Esophagus squamous epithelium (tissue), 5 donors: Measurements from ENCODE around the gene EIF1. TPM values are rescaled to one million over a fixed set of nuclear protein-coding genes. Genes with fewer than 3 reads are reported as not detected.
A peak's percentile ranks its signal among the peaks of the same experiment; 100 is the strongest.

Experiments used
- DNase-seq: peaks from one replicate; lab custom pipeline; 2025; lab: John Stamatoyannopoulos, UW
- H3K27ac ChIP-seq, 4 donors: fragments of 200-600 bp; sonication (generic); one replicate each; pipeline ENCODE4 v1.5.1; 2016 to 2019; ENCODE audit warnings: mild to moderate bottlenecking in 1 of 4
- H3K27me3 ChIP-seq, 4 donors: fragments of 200-600 bp; sonication (generic); 1 replicate in 3 of 4; 2 replicates in 1 of 4; pipeline versions ENCODE4 v1.5.1 to v1.6.0; 2017 to 2021; ENCODE audit warnings: antibody characterized with exemption in 1 of 4
- H3K36me3 ChIP-seq, 3 donors: fragments of 200-600 bp; sonication (generic); one replicate each; pipeline ENCODE4 v1.5.1; 2016 to 2019
- H3K4me1 ChIP-seq, 3 donors: fragments of 200-600 bp; sonication (generic); one replicate each; pipeline ENCODE4 v1.5.1; 2017 to 2019
- H3K4me3 ChIP-seq, 4 donors: fragments of 200-600 bp; sonication (generic); 1 replicate in 3 of 4; 2 replicates in 1 of 4; pipeline ENCODE4 v1.5.1; 2016 to 2019; ENCODE audit warnings: mild to moderate bottlenecking in 2 of 4, moderate library complexity in 1 of 4
- H3K9me3 ChIP-seq, 3 donors: fragments of 200-600 bp; sonication (generic); one replicate each; pipeline ENCODE4 v1.5.1; 2016 to 2019
- CTCF ChIP-seq, 6 experiments: fragments of 450-650 bp in 4 of 6; fragments of 200-600 bp in 2 of 6; sonication (generic) in 2 of 6; IDR thresholded peaks; one replicate each; pipeline ENCODE4 v1.5.1; 2016 to 2019; ENCODE audit warnings: antibody characterized with exemption in 6 of 6, mild to moderate bottlenecking in 4 of 6, moderate library complexity in 4 of 6
- POLR2A ChIP-seq, 4 donors: fragments of 450-650 bp; IDR thresholded peaks; one replicate each; pipeline ENCODE4 v1.6.1; 2017; ENCODE audit warnings: antibody characterized with exemption in 4 of 4, mild to moderate bottlenecking in 4 of 4, moderate library complexity in 3 of 4
- WGBS, 2 donors: methylation state at CpG; one replicate each; pipeline ENCODE4 v1.1.5; 2018; 5-methylcytosine and 5-hydroxymethylcytosine counted together
- intact Hi-C: fragments of 100-400 bp; cut with DNase I; formaldehyde crosslinking; loops from one replicate; pipeline ENCODE4 v1.15.0; 2022
- total RNA-seq, 4 donors: library from RNA; depleted of rRNA; stranded (reverse); fragments of >200 nt; gene quantifications; one replicate each; pipeline ENCODE4 v1.1.0, GENCODE V29; 2016
- donor health status: DM: yes; HTN: yes; CAD: no.

The EIF1 gene
- total RNA-seq, 4 donors from 2014 or later: 96.5 to 311 (median 223) TPM

DNA sequence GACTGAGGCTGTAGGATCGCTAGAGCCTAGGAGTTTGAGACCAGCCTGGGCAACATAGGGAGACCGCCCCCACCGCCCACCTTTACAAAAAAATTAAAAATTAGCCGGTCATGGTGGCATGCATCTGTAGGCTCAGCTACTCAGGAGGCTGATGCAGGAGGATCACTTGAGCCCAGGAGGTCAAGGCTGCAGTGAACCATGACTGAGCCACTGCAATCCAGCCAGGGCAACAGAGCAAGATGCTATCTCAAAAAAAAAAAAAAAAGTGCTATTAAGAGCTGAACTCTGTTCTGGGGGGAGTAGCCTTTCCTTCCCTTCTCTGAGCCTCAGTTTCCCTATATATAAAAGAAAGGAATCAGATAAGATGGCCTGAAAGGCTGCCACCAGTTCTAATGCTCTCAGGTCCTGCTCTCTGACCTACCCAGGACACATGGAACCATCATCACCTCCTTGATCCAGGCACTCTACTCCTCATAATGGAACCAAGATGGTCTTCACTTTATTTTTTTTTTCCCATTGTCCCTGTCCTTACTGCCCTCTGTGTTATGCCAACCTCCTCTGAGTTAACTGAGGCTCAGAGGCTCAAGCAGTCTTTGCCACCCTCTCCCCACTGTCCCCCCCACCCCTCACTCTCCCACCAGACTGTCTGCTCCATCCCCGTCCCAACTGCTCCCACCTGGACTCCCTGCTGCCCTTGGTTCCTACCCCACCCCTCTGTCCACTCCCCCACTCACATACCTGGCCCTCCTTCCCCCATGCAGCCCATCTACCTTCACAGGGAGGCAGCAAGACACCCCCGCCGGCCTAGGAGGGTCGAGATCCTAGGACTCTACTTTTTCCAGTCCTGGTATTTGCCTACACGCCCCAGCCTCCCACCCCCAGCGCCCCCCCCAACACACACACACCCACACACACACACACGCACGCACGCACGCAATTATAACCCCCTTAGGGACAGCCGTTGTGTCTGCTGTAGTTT is 23.8 kb upstream of the EIF1 start:
- 21 to 48% methylated on average over 8 to 9 of the region's 15 CpGs for WGBS, 2 donors
- Histone ChIP-seq H3K27ac (peak overlapping the region; percentile 93 to 98 (median 97)), H3K4me1 (peaks cover 25 to 91% (median 34%) of the 10 kb centered on the region in 3 donors), H3K27me3 (no peaks in the 10 kb centered on the region), H3K4me3 (peak overlapping the region; percentile 28 to 66 (median 50)), H3K36me3 (no peaks in the 10 kb centered on the region), H3K9me3 (no peaks in the 10 kb centered on the region)
- TF ChIP-seq POLR2A (IDR thresholded peaks at IDR 0.05): no peak
- TF ChIP-seq CTCF (IDR thresholded peaks at IDR 0.05): no peak
- intact Hi-C loops: loop anchor here (5.0 to 10.0 kb wide), 2 partner anchors 118 to 860 kb away; no protein-coding TSS in a partner anchor
- DNase-seq: no peak

DNA sequence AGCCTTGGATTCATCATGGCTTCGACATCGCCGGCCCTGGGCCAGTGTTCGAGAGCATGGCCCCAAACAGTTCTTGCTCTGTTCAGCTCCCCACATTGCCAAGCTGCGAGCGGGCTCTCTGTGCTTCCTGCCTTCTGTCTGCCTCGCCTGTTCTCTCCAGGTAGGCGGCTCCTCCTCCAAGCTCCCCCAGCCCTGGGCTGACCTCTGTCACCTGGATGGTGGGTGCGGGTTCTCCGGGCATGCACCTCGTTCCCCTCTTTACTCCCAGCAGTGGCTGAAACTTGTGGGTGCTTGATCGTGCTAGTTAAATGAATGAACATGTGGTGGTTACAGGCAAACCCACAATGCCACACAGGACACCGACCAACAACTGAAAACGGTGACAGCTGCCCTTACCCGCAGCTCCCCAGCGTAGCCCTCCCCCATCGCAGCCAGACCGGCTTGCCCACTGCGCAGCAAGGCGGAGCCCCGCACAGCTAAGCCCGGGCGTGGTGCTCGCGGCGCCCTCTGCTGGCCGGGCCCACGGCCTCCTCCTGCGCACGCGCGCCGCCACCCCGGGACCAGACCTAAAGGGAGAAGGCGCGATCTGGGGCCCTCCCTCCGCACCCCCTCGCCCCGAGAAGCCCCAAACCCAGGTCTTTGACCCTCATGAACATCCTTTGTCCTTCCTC is 23.0 kb upstream of the EIF1 start:
- WGBS, 2 donors: 0 to 10% methylated on average over 7 to 9 of the region's 39 CpGs
- Histone ChIP-seq H3K4me3 (peak overlapping the region; percentile 28 to 66 (median 50)), H3K4me1 (peaks cover 21 to 82% (median 28%) of the 10 kb centered on the region in 3 donors), H3K27me3 (no peaks in the 10 kb centered on the region), H3K36me3 (no peaks in the 10 kb centered on the region), H3K9me3 (no peaks in the 10 kb centered on the region), H3K27ac (peak overlapping the region; percentile 93 to 98 (median 97))
- TF ChIP-seq CTCF (IDR thresholded peaks at IDR 0.05) (peak; percentile 85 to 99 (median 98)), POLR2A (IDR thresholded peaks at IDR 0.05) (peak in 3 of 4 donors; percentile 35 to 88 (median 86))
- DNase-seq: peak; percentile 30
- intact Hi-C loops: loop anchor here (10.0 kb wide), 1 partner anchor 861 kb away; no protein-coding TSS in a partner anchor

- H3K27me3 ChIP-seq: no peaks in the 10 kb centered on the region
- peak overlapping the region; percentile 28 to 66 (median 50) for H3K4me3 ChIP-seq
- H3K9me3 ChIP-seq: no peaks in the 10 kb centered on the region
- 0% methylated on average over 4 to 6 of the region's 11 CpGs for WGBS, 2 donors
- peak overlapping the region; percentile 93 to 98 (median 97) for H3K27ac ChIP-seq
- intact Hi-C loops: loop anchor here (10.0 kb wide), 1 partner anchor 861 kb away; no protein-coding TSS in a partner anchor
- no peak for DNase-seq
- TF ChIP-seq CTCF (IDR thresholded peaks at IDR 0.05): peak in 2 of 6 experiments; percentile 4 to 11
- no peak for TF ChIP-seq POLR2A (IDR thresholded peaks at IDR 0.05)
- peaks cover 21 to 77% (median 28%) of the 10 kb centered on the region in 3 donors for H3K4me1 ChIP-seq
- no peaks in the 10 kb centered on the region for H3K36me3 ChIP-seq
These were observed 22.4 kb upstream of the EIF1 start for GRCh38 chr17:41666237-41666641.

DNA sequence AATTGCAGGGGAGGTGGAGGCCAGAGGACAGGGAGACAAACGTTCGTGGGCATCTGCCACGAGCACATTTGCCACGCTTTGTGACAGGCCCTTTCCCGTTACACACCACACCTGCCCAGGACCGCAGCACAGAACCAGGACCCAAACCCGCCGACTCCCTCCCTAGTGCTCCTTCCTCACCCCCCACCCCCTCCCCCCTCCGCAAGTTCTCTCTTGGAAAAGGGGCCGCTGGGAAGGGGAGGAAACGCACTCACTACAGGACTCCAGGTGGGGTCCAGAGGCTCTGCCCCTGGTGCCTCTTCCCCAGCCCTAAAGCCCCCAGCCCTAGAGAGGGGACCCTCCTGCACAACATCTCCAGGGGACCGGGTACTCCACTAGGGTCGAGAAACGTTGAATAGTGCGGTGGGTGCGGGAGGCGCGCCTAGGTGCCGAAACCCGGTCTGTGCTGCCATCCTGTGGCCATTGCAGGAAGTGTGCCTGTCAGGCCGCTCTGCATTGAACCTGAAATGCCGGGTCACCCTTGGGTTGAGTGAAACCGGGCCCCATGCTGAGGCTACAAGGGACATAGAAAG is 21.9 kb upstream of the EIF1 start:
- H3K27ac ChIP-seq: peak overlapping the region; percentile 93 to 98 (median 97)
- H3K36me3 ChIP-seq: no peaks in the 10 kb centered on the region
- TF ChIP-seq POLR2A (IDR thresholded peaks at IDR 0.05) (no peak), CTCF (IDR thresholded peaks at IDR 0.05) (peak; percentile 96 to 99 (median 98))
- peak overlapping the region; percentile 28 to 66 (median 50) for H3K4me3 ChIP-seq
- no peaks in the 10 kb centered on the region for H3K27me3 ChIP-seq
- no peaks in the 10 kb centered on the region for H3K9me3 ChIP-seq
- H3K4me1 ChIP-seq: peaks cover 21 to 72% (median 28%) of the 10 kb centered on the region in 3 donors
- DNase-seq: peak; percentile 29
- intact Hi-C loops: loop anchor here (10.0 kb wide), 1 partner anchor 862 kb away; no protein-coding TSS in a partner anchor
- 0 to 1% methylated on average over 5 to 20 of the region's 23 CpGs for WGBS, 2 donors
